ENCODE measurements around the gene MAP3K20.
"Not testable (repeated sequence)": the region's sequence is repeated elsewhere in the genome, so short reads cannot be mapped to it uniquely, and the experiment has no call there.

The MAP3K20 gene

GRCh38 chr2:173087793-173088496, 12.3 kb downstream of the MAP3K20 start:
- DNase-seq: no peak

DNA sequence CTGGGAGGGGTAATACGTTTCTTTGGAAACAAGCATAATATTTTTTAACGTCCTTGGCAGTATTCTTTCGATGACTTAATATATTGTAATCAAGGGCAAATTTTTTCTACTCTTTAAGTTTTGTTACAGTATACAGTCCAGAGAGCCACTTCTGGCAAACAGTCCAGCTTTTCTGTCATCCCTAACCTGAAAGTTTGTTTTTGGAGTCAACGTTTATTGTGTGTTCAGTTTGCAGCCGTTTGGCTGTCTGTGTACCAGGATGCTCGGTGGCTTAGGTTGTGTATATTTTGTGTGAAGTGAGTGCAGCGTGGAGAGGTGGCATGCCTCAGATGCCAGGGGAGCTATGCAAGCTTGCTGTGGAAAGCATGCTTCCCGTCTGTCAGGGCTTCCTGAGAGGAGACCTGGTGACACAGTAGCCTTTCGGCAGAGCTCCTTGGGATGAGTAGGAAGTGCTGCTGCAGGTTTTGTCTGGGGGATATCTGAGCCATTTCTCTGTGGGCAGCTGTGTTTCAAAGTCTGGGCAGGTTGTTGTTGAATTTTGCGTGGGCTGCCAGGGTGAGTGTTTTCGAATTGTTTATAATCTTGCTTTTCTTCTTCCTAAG, 14.7 kb downstream of the MAP3K20 start:
- no peak for DNase-seq

GRCh38 chr2:173090973-173091660, 15.5 kb downstream of the MAP3K20 start:
- no peak for DNase-seq

DNA sequence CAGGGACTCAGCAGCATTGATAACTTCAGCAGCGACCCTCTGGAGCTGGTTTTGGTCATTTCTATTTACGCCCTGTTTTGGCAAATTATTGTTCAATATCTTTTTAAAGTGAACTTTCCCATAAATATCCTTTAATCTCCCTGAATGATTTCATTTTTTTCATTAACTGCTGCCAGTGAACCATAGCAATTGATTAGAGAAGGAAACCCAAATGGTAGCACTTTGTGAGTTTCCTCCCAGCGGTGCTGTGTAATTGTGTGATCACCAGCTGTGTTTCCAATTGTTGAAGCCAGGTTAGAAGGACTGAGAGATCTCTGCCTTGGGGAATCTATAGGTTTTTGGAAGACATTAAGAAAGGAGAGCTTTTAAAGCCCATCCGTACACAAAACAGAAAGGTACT, 16.3 kb downstream of the MAP3K20 start:
- no peak for DNase-seq

DNA sequence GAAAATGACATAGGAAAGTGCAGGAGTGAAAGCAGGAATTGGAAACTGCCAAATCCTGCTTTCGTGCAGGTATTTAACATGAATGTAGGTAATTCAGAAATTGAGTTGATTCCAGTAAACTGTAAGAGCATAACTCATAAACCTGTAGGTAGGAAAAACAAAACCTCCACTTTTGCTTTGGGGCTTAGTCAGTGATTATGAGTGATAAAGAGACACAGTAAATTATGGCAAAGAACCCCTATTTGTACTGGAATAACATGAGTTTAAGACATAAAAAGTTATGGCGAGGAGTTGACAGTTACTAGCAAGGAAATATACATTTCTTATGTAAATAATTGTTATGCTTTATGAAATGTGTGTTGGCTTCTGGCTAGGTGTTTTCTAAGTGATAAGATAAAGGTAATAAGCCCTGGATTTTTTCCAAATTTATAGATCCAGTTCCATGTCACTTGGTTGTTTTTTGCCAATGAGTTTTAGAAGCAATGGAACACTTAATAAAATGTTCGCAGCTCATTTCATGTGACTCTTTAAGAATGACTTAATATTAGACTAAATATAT, 17.3 kb downstream of the MAP3K20 start:
- DNase-seq: no peak

DNA sequence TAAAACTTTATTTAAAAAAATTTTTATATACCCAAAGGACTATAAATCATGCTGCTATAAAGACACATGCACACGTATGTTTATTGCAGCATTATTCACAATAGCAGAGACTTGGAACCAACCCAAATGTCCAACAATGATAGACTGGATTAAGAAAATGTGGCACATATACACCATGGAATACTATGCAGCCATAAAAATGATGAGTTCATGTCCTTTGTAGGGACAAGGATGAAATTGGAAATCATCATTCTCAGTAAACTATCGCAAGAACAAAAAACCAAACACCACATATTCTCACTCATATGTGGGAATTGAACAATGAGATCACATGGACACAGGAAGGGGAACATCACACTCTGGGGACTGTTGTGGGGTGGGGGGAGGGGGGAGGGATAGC, 18.0 kb downstream of the MAP3K20 start:
- DNase-seq: not testable (repeated sequence)

- DNase-seq: no peak
Observed at GRCh38 chr2:173094731-173095130, 19.1 kb downstream of the MAP3K20 start.

GRCh38 chr2:173095356-173095755, 19.7 kb downstream of the MAP3K20 start:
- no peak for DNase-seq

- DNase-seq: no peak
Observed at GRCh38 chr2:173099271-173099670, 23.6 kb downstream of the MAP3K20 start.

DNA sequence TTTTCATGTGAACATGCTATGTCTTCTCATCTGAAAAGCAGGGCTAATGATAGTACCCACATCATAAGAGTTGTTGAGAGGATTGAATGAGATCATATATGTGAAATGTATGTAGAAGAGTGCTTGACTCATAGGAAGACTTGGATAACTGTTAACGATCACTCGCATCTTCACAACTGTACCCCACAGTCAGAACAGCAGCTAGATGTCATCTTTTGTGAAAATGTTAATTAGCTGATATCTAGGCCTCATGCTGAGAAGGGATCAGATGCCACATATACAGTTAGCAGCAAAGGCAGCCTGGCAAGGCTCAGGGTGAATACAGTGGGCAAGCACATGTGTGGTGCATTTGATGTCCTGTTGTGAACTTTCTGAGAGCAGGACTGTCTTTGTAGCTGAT, 24.2 kb downstream of the MAP3K20 start:
- no peak for DNase-seq

GRCh38 chr2:173101687-173102086, 26.0 kb downstream of the MAP3K20 start:
- no peak for DNase-seq

- DNase-seq: no peak
Observed at GRCh38 chr2:173104156-173104555, 28.5 kb downstream of the MAP3K20 start.

DNA sequence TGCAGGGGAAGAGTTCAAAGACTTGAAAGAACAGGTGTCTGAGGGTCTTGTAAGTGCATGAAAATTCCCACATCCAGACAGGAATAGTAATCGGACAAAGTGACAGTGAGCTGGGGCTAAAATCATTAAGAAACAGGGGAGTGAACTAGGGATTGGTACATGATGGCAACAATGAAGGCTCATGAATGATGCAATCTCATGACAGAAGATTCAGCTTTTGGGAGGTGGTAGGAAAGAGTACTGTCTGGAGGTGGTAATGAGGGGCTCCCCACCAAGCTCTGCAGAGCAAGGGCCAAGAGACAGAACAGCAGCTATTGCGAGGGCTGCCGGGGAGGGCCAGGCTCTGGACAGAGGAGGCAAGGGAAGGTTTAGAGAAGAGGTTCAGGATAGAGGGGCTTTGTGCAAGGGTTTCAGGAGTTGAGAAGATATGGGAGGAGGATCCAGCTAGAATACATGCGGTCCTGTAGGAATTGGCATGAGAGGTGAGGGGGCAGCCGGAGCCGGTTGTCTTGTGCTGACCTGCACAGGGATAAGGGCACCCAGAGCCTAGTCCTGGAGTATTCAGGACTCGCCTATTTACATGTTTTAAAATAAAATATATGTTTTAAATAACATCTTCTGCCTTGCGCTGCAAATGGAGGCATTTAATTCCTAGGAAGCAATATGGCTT, 31.4 kb downstream of the MAP3K20 start:
- DNase-seq: no peak

GRCh38 chr2:173107629-173108022, 32.0 kb downstream of the MAP3K20 start:
- DNase-seq: no peak

- no peak for DNase-seq
Observed at GRCh38 chr2:173109253-173110188, 33.9 kb downstream of the MAP3K20 start.

DNA sequence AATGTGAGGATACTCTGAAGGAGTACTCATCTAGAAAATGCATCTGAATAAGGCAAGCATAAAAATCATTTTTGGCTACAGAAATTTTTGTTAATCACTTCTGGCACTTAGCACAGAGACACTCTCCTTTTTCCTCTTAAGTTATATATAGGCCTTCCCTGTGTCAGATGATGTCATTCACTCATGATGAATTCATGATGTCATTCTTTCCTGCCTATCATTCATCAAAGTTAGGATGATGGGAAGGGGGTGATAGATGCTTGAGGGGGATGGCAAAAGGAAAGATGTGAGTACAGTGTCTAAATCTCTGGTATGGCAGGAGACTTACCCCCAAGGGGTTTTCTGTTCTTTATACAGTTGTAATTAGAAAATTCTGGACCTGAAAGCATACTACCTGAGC, 42.0 kb downstream of the MAP3K20 start:
- DNase-seq: no peak

DNA sequence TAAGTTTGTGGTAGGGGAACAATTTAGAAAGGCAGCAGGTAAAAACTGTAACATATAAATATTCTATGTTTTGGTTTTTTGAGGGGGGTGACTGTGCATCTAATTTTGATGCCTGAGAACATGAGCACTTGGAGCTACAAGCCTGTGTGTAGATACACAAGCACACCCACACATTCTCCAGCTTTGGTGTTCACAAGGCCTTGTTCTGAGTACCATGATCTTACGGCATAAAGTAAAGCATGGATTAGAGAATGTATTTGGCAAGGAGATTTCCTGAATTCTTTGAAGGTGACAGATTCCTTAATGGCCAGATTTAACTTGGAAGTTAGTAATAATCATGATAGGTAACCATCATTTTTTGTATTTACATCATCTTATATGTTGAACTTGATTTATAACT, 42.7 kb downstream of the MAP3K20 start:
- no peak for DNase-seq

DNA sequence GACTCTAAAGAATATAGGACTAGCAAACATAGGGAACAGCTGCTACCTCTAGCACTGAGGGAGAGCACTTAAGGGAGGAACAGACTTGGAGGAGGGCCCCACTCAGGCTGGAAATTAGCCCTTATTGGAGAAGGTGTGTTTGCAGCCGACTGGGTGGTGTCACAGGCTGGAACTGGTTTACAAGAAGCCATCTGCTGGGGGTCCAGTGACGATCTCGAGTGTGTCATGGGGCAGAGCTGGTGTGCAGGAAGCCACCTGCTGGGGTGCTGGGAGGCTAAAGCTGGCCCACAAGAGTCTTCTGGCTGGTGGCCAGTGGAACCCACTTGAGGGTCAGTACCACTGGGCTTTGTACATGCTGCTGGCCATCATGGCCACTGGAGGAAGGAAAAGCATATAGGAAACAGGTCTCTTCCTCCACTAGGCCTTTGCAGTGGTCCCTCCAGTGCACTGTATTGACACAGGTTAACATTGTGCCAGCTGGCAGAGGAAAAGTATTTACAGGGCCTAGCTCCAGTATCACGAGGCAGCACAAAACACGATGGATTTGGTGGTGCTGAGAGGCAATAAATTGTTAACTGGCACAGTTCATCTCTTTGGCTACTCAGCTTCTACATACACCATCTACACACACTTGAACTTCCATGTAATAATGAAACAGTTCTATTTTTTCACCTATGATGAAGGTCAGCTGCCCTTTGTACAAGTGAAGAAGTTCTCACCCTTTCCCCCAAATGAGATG, 43.6 kb downstream of the MAP3K20 start:
- no peak for DNase-seq

GRCh38 chr2:173119944-173120343, 44.3 kb downstream of the MAP3K20 start:
- no peak for DNase-seq

GRCh38 chr2:173122936-173123335, 47.3 kb downstream of the MAP3K20 start:
- DNase-seq: no peak

- DNase-seq: no peak
Observed at GRCh38 chr2:173124441-173124840, 48.8 kb downstream of the MAP3K20 start.

GRCh38 chr2:173126819-173127218, 51.2 kb downstream of the MAP3K20 start:
- no peak for DNase-seq

Measured in activated effector memory CD4-positive, alpha-beta T cell treated with Interleukin-2 at 50 U/mL for 16 hours (primary cell).